ENCODE measurements around the gene CDKN2D.
"Not testable (repeated sequence)": the region's sequence is repeated elsewhere in the genome, so short reads cannot be mapped to it uniquely, and the experiment has no call there.

Gene CDKN2D

GRCh38 chr19:10580979-10581631 lies 12.3 kb upstream of the CDKN2D start:
- DNase-seq (ENCODE audit: low read depth in 2 of 2), result peak; percentile 82 to 88

- no peak for DNase-seq (ENCODE audit: low read depth in 2 of 2)
Measured at GRCh38 chr19:10577951-10578350, 9.2 kb upstream of the CDKN2D start.

GRCh38 chr19:10575011-10575716 lies 6.4 kb upstream of the CDKN2D start:
- no peak for DNase-seq (ENCODE audit: low read depth in 2 of 2)

GRCh38 chr19:10574462-10574861 lies 5.7 kb upstream of the CDKN2D start:
- no peak for DNase-seq (ENCODE audit: low read depth in 2 of 2)

- not testable (repeated sequence) for DNase-seq (ENCODE audit: low read depth in 2 of 2)
Measured at GRCh38 chr19:10573793-10574192, 5.0 kb upstream of the CDKN2D start.

GRCh38 chr19:10568062-10568825 lies 535 bp downstream of the CDKN2D start:
- DNase-seq (ENCODE audit: low read depth in 2 of 2), result peak; percentile 51 to 62

GRCh38 chr19:10567656-10568055 lies 1.1 kb downstream of the CDKN2D start:
- no peak for DNase-seq (ENCODE audit: low read depth in 2 of 2)

- peak; percentile 42 to 43 for DNase-seq (ENCODE audit: low read depth in 2 of 2)
Measured at GRCh38 chr19:10566658-10567410, 1.9 kb downstream of the CDKN2D start.

- no peak for DNase-seq (ENCODE audit: low read depth in 2 of 2)
Measured at GRCh38 chr19:10566408-10566657, 2.4 kb downstream of the CDKN2D start.

GRCh38 chr19:10565567-10566407 lies 3.0 kb downstream of the CDKN2D start, which contains the start of gene KRI1:
TSS of gene KRI1 (minus strand) at chr19:10566010. CDS start at chr19:10565999, 11 bp downstream.
- peak; percentile 97 to 99 for DNase-seq (ENCODE audit: low read depth in 2 of 2)

- peak; percentile 37 to 45 for DNase-seq (ENCODE audit: low read depth in 2 of 2)
Measured at GRCh38 chr19:10565028-10565566, 3.7 kb downstream of the CDKN2D start.

- no peak for DNase-seq (ENCODE audit: low read depth in 2 of 2)
Measured at GRCh38 chr19:10562609-10563008, 6.2 kb downstream of the CDKN2D start.

- no peak for DNase-seq (ENCODE audit: low read depth in 2 of 2)
Measured at GRCh38 chr19:10560154-10560553, 8.6 kb downstream of the CDKN2D start.

GRCh38 chr19:10557603-10558197 lies 11.1 kb downstream of the CDKN2D start:
- DNase-seq (ENCODE audit: low read depth in 2 of 2), result no peak

GRCh38 chr19:10555610-10555973 lies 13.2 kb downstream of the CDKN2D start:
- DNase-seq (ENCODE audit: low read depth in 2 of 2), result no peak

GRCh38 chr19:10554760-10555609 lies 13.8 kb downstream of the CDKN2D start:
- no peak for DNase-seq (ENCODE audit: low read depth in 2 of 2)

GRCh38 chr19:10553943-10554381 lies 14.8 kb downstream of the CDKN2D start:
- no peak for DNase-seq (ENCODE audit: low read depth in 2 of 2)

- no peak for DNase-seq (ENCODE audit: low read depth in 2 of 2)
Measured at GRCh38 chr19:10553087-10553667, 15.6 kb downstream of the CDKN2D start.

GRCh38 chr19:10552510-10553053 lies 16.2 kb downstream of the CDKN2D start:
- no peak for DNase-seq (ENCODE audit: low read depth in 2 of 2)

Measured in stimulated activated CD4-positive, alpha-beta T cell treated with anti-CD3 and anti-CD28 coated beads, Interleukin-15, amount 100 ng/mL, for 48 hours (primary cell).